A673 (cell line): ENCODE results near the gene TRPT1. TPM values are rescaled to one million over a fixed set of nuclear protein-coding genes. Genes with fewer than 3 reads are reported as not detected.

Source experiments
- BruUV-seq: library from RNA; stranded (reverse); fragments of 400-500 nt; replicated peaks from 2 replicates; lab custom pipeline; 2021; lab: Mats Ljungman, UMichigan
- CTCF ChIA-PET: fragments of 300-600 bp; sonication (Branson Sonifier 250); formaldehyde crosslinking; loops from one replicate; lab custom pipeline; 2022; ENCODE audit warnings: antibody characterized with exemption; lab: Charles Lee
- POLR2A ChIA-PET: fragments of 300-600 bp; sonication (Branson Sonifier 250); formaldehyde crosslinking; loops from one replicate; lab custom pipeline; 2022; ENCODE audit warnings: antibody characterized with exemption; ENCODE audit not compliant: low non-redundant PET; lab: Charles Lee
- DNase-seq: peaks from one replicate; pipeline ENCODE4 v3.0.0-alpha.2; 2015; ENCODE audit warnings: low spot score
- H3K27ac ChIP-seq: fragments of 200-600 bp; sonication (generic); 2 replicates; pipeline ENCODE4 v1.5.1; 2016; ENCODE audit warnings: mixed run types, low read depth, mild to moderate bottlenecking, mixed read lengths, antibody characterized with exemption, low read length; ENCODE audit not compliant: poor library complexity, severe bottlenecking
- H3K27me3 ChIP-seq: fragments of 200-600 bp; sonication (generic); replicated peaks from 2 replicates; pipeline ENCODE4 v1.6.1; 2017; ENCODE audit warnings: mixed run types, low read depth, mild to moderate bottlenecking, mixed read lengths, antibody characterized with exemption, low read length; ENCODE audit not compliant: insufficient read depth, poor library complexity
- H3K36me3 ChIP-seq: fragments of 200-600 bp; sonication (generic); 2 replicates; pipeline ENCODE4 v1.6.1; 2016; ENCODE audit warnings: mixed run types, mild to moderate bottlenecking, mixed read lengths, antibody characterized with exemption, low read length; ENCODE audit not compliant: insufficient read depth, poor library complexity, severe bottlenecking
- H3K4me1 ChIP-seq: fragments of 200-600 bp; sonication (generic); 2 replicates; pipeline ENCODE4 v1.6.1; 2017; ENCODE audit warnings: mixed run types, mild to moderate bottlenecking, mixed read lengths, antibody characterized with exemption, low read length; ENCODE audit not compliant: insufficient read depth, poor library complexity, severe bottlenecking
- H3K4me3 ChIP-seq: fragments of 200-600 bp; sonication (generic); 2 replicates; pipeline ENCODE4 v1.5.1; 2016; ENCODE audit warnings: low read depth, mixed run types, mild to moderate bottlenecking, mixed read lengths, low read length; ENCODE audit not compliant: poor library complexity, severe bottlenecking
- H3K9me3 ChIP-seq: fragments of 200-600 bp; sonication (generic); 2 replicates; pipeline ENCODE4 v1.6.1; 2016; ENCODE audit warnings: mixed run types, low read depth, mild to moderate bottlenecking, mixed read lengths, antibody characterized with exemption, low read length; ENCODE audit not compliant: poor library complexity, severe bottlenecking
- CTCF ChIP-seq: fragments of 300-800, 200-600 bp; sonication (generic); conservative IDR thresholded peaks from 2 replicates; pipeline ENCODE4 v1.5.1; 2017; ENCODE audit warnings: low read depth, mild to moderate bottlenecking, antibody characterized with exemption, low read length, moderate library complexity, mixed read lengths
- EZH2 ChIP-seq: fragments of 200-600 bp; sonication (generic); IDR thresholded peaks from 2 replicates; pipeline ENCODE4 v1.6.1; 2017; ENCODE audit warnings: borderline replicate concordance, low read depth, mild to moderate bottlenecking, mixed read lengths, antibody characterized with exemption, low read length; ENCODE audit not compliant: poor library complexity, severe bottlenecking
- intact Hi-C: fragments of 100-400 bp; cut with micrococcal nuclease; formaldehyde crosslinking; loops from one replicate; pipeline ENCODE4 v1.10.0; 2022; ENCODE audit not compliant: unreplicated experiment
- total RNA-seq: library from RNA; stranded (reverse); gene quantifications from 2 replicates; pipeline ENCODE4 v1.2.3, GENCODE V29; 2021

Gene TRPT1
- total RNA-seq, 1 experiment from 2014 or later, result 43.6 TPM

- CTCF ChIA-PET, result interaction anchor here (0.5 to 0.7 kb wide), 2 partner anchors 22 to 57 kb away, joined by 3 to 5 read pairs; no protein-coding TSS in a partner anchor
- no peak overlapping the region for H3K4me3 ChIP-seq
- DNase-seq, result no peak
Observed at GRCh38 chr11:64264371-64264852, 38.4 kb upstream of the TRPT1 start.

GRCh38 chr11:64263947-64264317 is 37.9 kb upstream of the TRPT1 start:
- Histone ChIP-seq H3K27ac (no peak overlapping the region), H3K36me3 (peaks cover 60% of the 10 kb centered on the region), H3K27me3 (no peaks in the 10 kb centered on the region), H3K4me1 (peaks cover 9% of the 10 kb centered on the region), H3K4me3 (no peak overlapping the region), H3K9me3 (no peaks in the 10 kb centered on the region)
- intact Hi-C loops, result no loop called here
- no peak for DNase-seq
- no peak for TF ChIP-seq CTCF
- CTCF ChIA-PET, result interaction anchor here (0.5 kb wide), 1 partner anchor 22 kb away, joined by 5 read pairs; no protein-coding TSS in a partner anchor
- BruUV-seq, result no TSS peak
- POLR2A ChIA-PET, result no interaction called here

More at GRCh38 chr11:64264371-64264852, 38.4 kb upstream of the TRPT1 start:
- POLR2A ChIA-PET, result no interaction called here
- Histone ChIP-seq H3K9me3 (no peaks in the 10 kb centered on the region), H3K36me3 (peaks cover 55% of the 10 kb centered on the region), H3K27ac (no peak overlapping the region), H3K4me1 (peaks cover 9% of the 10 kb centered on the region), H3K27me3 (no peaks in the 10 kb centered on the region)
- BruUV-seq, result no TSS peak
- intact Hi-C loops, result no loop called here
- TF ChIP-seq CTCF, result no peak
- TF ChIP-seq EZH2, result no peak

- Histone ChIP-seq H3K4me3 (no peak overlapping the region), H3K36me3 (peaks cover 66% of the 10 kb centered on the region), H3K27ac (no peak overlapping the region), H3K9me3 (no peaks in the 10 kb centered on the region), H3K4me1 (peaks cover 2% of the 10 kb centered on the region), H3K27me3 (no peaks in the 10 kb centered on the region)
- intact Hi-C loops, result no loop called here
- ChIA-PET POLR2A (no interaction called here), CTCF (interaction anchor here (0.5 kb wide), 1 partner anchor 78 kb away, joined by 3 read pairs; the partner anchor contains the start of gene STIP1)
- DNase-seq, result no peak
- no TSS peak for BruUV-seq
- TF ChIP-seq CTCF, result no peak
- TF ChIP-seq EZH2, result no peak
Observed at GRCh38 chr11:64263021-64263946, 37.3 kb upstream of the TRPT1 start.
